ENCODE data around the gene HSPBP1. TPM values are rescaled to one million over a fixed set of nuclear protein-coding genes. Genes with fewer than 3 reads are reported as not detected.

HSPBP1 gene
- total RNA-seq, 1 experiment from 2014 or later, result 65.2 TPM

DNA sequence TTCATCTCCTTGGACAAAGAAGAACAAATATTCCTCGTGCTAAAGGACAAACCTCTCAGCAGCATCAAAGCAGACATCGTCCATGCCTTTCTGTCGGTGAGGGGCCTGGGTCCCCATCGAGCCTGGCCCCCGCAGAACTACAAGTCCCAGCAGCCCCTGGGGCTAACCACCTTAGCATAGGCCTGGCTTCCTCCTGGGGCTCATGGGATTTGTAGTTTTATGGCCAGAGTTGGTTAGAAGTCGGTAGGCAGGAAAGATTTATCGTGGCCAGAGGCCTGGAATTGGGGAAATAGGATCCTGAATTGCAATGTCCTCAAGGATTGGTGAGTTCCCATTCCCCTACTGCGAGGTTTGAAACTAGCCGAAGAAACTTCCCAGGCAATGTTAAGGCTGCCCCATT lies 25.6 kb upstream of the HSPBP1 start:
- no peaks in the 10 kb centered on the region for H3K9me3 Mint-ChIP-seq
- ATAC-seq (peak; percentile 62), DNase-seq (ENCODE audit: low spot score) (peak; percentile 75)
- H3K27me3 Mint-ChIP-seq (ENCODE audit: low read depth), result no peaks in the 10 kb centered on the region
- H3K36me3 Mint-ChIP-seq, result peaks cover 43% of the 10 kb centered on the region
- ChIA-PET POLR2A (interaction anchor here (1.6 kb wide), 1 partner anchor 43 kb away, joined by 7 read pairs; no protein-coding TSS in a partner anchor), CTCF (interaction anchor here (0.8 to 1.4 kb wide), 5 partner anchors 34 to 164 kb away, joined by 3 to 4 read pairs (median 3); partner anchors contain the start of genes KMT5C and TMEM238)
- H3K4me3 Mint-ChIP-seq, result no peak overlapping the region
- TF ChIP-seq, protein P1, sequence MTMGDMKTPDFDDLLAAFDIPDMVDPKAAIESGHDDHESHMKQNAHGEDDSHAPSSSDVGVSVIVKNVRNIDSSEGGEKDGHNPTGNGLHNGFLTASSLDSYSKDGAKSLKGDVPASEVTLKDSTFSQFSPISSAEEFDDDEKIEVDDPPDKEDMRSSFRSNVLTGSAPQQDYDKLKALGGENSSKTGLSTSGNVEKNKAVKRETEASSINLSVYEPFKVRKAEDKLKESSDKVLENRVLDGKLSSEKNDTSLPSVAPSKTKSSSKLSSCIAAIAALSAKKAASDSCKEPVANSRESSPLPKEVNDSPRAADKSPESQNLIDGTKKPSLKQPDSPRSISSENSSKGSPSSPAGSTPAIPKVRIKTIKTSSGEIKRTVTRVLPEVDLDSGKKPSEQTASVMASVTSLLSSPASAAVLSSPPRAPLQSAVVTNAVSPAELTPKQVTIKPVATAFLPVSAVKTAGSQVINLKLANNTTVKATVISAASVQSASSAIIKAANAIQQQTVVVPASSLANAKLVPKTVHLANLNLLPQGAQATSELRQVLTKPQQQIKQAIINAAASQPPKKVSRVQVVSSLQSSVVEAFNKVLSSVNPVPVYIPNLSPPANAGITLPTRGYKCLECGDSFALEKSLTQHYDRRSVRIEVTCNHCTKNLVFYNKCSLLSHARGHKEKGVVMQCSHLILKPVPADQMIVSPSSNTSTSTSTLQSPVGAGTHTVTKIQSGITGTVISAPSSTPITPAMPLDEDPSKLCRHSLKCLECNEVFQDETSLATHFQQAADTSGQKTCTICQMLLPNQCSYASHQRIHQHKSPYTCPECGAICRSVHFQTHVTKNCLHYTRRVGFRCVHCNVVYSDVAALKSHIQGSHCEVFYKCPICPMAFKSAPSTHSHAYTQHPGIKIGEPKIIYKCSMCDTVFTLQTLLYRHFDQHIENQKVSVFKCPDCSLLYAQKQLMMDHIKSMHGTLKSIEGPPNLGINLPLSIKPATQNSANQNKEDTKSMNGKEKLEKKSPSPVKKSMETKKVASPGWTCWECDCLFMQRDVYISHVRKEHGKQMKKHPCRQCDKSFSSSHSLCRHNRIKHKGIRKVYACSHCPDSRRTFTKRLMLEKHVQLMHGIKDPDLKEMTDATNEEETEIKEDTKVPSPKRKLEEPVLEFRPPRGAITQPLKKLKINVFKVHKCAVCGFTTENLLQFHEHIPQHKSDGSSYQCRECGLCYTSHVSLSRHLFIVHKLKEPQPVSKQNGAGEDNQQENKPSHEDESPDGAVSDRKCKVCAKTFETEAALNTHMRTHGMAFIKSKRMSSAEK (CRISPR knock-in tag; IDR thresholded peaks at IDR 0.05; ENCODE audit: borderline replicate concordance), result no peak
- TF ChIP-seq KAT7 (CRISPR knock-in tag; IDR thresholded peaks at IDR 0.05; ENCODE audit: borderline replicate concordance) (0 out of 2 replicates have a peak, but pooled peaks have one; percentile 50), HMGA2 (CRISPR knock-in tag; IDR thresholded peaks at IDR 0.05) (no peak)
- TF ChIP-seq, protein P2, sequence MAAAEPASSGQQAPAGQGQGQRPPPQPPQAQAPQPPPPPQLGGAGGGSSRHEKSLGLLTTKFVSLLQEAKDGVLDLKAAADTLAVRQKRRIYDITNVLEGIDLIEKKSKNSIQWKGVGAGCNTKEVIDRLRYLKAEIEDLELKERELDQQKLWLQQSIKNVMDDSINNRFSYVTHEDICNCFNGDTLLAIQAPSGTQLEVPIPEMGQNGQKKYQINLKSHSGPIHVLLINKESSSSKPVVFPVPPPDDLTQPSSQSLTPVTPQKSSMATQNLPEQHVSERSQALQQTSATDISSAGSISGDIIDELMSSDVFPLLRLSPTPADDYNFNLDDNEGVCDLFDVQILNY (CRISPR knock-in tag; IDR thresholded peaks at IDR 0.05), result no peak
- TF ChIP-seq, protein P3, sequence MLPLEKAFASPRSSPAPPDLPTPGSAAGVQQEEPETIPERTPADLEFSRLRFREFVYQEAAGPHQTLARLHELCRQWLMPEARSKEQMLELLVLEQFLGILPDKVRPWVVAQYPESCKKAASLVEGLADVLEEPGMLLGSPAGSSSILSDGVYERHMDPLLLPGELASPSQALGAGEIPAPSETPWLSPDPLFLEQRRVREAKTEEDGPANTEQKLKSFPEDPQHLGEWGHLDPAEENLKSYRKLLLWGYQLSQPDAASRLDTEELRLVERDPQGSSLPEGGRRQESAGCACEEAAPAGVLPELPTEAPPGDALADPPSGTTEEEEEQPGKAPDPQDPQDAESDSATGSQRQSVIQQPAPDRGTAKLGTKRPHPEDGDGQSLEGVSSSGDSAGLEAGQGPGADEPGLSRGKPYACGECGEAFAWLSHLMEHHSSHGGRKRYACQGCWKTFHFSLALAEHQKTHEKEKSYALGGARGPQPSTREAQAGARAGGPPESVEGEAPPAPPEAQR (CRISPR knock-in tag; IDR thresholded peaks at IDR 0.05), result no peak
- peaks cover 18% of the 10 kb centered on the region for H3K4me1 Mint-ChIP-seq
- peak overlapping the region; percentile 94 for H3K27ac Mint-ChIP-seq

DNA sequence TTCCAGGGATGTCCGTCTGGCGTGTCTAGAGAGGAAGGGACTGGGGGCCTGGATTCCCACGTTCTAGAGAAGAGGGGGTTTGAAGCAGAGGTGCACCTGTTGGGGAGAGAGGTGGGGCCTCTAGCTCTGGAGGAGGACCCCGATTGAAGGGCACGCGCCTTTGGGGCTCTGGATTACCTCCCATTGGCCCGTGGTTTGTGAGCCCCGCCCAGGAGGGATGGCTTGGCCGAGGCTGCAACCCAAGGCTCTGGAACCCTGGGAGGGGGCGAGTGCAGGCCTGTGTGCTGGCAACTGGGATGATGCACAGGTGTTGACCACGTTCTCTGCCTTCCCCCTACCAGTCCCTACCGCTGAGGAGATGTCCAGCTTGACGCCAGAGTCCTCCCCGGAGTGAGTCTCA lies 25.1 kb upstream of the HSPBP1 start:
- peaks cover 18% of the 10 kb centered on the region for H3K4me1 Mint-ChIP-seq
- DNase-seq (ENCODE audit: low spot score) (peak; percentile 71), ATAC-seq (peak; percentile 64)
- H3K27me3 Mint-ChIP-seq (ENCODE audit: low read depth), result no peaks in the 10 kb centered on the region
- no peak overlapping the region for H3K4me3 Mint-ChIP-seq
- ChIA-PET CTCF (interaction anchor here (1.4 kb wide), 1 partner anchor 34 kb away, joined by 3 read pairs; the partner anchor contains the start of gene KMT5C), POLR2A (interaction anchor here (0.6 kb wide), 1 partner anchor 841 kb away, joined by 6 read pairs; the partner anchor contains the start of gene LENG9)
- no peaks in the 10 kb centered on the region for H3K9me3 Mint-ChIP-seq
- H3K27ac Mint-ChIP-seq, result peak overlapping the region; percentile 65
- peaks cover 42% of the 10 kb centered on the region for H3K36me3 Mint-ChIP-seq
- TF ChIP-seq FOXK1 (CRISPR knock-in tag; IDR thresholded peaks at IDR 0.05), result 0 out of 2 replicates have a peak, but pooled peaks have one; percentile 18
- TF ChIP-seq JAZF1 (CRISPR knock-in tag; IDR thresholded peaks at IDR 0.05), result no peak

DNA sequence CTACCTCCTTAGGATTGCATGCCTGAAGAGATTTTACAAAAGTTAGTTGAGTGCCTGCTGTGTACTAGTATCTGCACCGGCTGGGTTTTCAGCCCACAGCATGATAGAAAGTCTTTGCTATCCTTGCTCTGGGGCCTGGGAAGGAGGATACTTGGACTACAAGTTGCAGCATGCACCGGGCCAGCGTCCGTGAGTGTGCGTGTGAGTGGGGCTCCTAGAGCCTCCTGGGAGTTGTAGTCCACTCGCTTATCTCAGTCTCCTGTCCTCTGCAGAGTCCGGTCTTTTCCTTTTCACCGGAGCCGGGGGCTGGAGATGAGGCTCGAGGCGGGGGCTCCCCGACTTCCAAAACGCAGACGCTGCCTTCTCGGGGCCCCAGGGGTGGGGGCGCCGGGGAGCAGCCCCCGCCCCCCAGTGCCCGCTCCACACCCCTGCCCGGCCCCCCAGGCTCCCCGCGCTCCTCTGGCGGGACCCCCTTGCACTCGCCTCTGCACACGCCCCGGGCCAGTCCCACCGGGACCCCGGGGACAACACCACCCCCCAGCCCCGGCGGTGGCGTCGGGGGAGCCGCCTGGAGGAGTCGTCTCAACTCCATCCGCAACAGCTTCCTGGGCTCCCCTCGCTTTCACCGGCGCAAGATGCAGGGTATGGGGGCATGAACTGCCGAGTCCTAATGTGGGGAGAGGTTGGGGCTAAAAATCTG lies 24.5 kb upstream of the HSPBP1 start:
- TF ChIP-seq NFATC4 (CRISPR knock-in tag; IDR thresholded peaks at IDR 0.05), result no peak
- TF ChIP-seq ETV6 (CRISPR knock-in tag; IDR thresholded peaks at IDR 0.05), result no peak
- Mint-ChIP-seq H3K36me3 (peaks cover 43% of the 10 kb centered on the region), H3K4me1 (peaks cover 18% of the 10 kb centered on the region), H3K4me3 (no peak overlapping the region), H3K27me3 (ENCODE audit: low read depth) (no peaks in the 10 kb centered on the region), H3K27ac (peak overlapping the region; percentile 65), H3K9me3 (no peaks in the 10 kb centered on the region)
- ATAC-seq (peak; percentile 66), DNase-seq (ENCODE audit: low spot score) (peak; percentile 81)
- ChIA-PET POLR2A (interaction anchor here (0.6 kb wide), 1 partner anchor 841 kb away, joined by 6 read pairs; the partner anchor contains the start of gene LENG9), CTCF (interaction anchor here (1.4 kb wide), 1 partner anchor 35 kb away, joined by 3 read pairs; the partner anchor contains the start of gene KMT5C)

DNA sequence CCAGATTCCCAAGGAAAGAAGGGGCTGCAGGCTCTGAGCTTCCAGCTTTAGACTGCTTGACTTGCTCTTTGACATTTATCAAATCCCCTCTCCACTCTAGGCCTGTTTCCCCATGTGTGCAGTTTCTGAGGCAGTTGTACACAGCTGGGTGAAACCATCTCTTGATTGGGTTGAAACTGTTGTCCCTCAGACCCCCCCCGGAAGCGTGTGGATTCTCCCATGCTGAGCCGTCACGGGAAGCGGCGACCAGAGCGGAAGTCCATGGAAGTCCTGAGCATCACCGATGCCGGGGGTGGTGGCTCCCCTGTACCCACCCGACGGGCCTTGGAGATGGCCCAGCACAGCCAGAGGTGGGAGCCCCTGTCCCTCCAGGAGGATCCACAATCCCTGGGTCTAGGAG lies 23.6 kb upstream of the HSPBP1 start:
- H3K4me1 Mint-ChIP-seq, result peaks cover 22% of the 10 kb centered on the region
- H3K27ac Mint-ChIP-seq, result no peak overlapping the region
- H3K27me3 Mint-ChIP-seq (ENCODE audit: low read depth), result no peaks in the 10 kb centered on the region
- H3K9me3 Mint-ChIP-seq, result no peaks in the 10 kb centered on the region
- DNase-seq (ENCODE audit: low spot score) (no peak), ATAC-seq (no peak)
- H3K4me3 Mint-ChIP-seq, result no peak overlapping the region
- POLR2A ChIA-PET, result no interaction called here
- CTCF ChIA-PET, result interaction anchor here (1.3 kb wide), 1 partner anchor 45 kb away, joined by 4 read pairs; no protein-coding TSS in a partner anchor
- H3K36me3 Mint-ChIP-seq, result peaks cover 39% of the 10 kb centered on the region
- TF ChIP-seq ESRRA (CRISPR knock-in tag; IDR thresholded peaks at IDR 0.05; ENCODE audit: borderline replicate concordance) (no peak), NFE2L1 (CRISPR knock-in tag; IDR thresholded peaks at IDR 0.05) (no peak), IRF2 (CRISPR knock-in tag; IDR thresholded peaks at IDR 0.05; ENCODE audit: borderline replicate concordance, low read depth) (no peak), FOXJ3 (CRISPR knock-in tag; IDR thresholded peaks at IDR 0.05; ENCODE audit: borderline replicate concordance) (no peak), ZNF671 (CRISPR knock-in tag; IDR thresholded peaks at IDR 0.05) (no peak), ZNF396 (CRISPR knock-in tag; IDR thresholded peaks at IDR 0.05; ENCODE audit: borderline replicate concordance) (no peak), ZNF219 (CRISPR knock-in tag; IDR thresholded peaks at IDR 0.05; ENCODE audit: borderline replicate concordance) (no peak)
- TF ChIP-seq, protein P4, sequence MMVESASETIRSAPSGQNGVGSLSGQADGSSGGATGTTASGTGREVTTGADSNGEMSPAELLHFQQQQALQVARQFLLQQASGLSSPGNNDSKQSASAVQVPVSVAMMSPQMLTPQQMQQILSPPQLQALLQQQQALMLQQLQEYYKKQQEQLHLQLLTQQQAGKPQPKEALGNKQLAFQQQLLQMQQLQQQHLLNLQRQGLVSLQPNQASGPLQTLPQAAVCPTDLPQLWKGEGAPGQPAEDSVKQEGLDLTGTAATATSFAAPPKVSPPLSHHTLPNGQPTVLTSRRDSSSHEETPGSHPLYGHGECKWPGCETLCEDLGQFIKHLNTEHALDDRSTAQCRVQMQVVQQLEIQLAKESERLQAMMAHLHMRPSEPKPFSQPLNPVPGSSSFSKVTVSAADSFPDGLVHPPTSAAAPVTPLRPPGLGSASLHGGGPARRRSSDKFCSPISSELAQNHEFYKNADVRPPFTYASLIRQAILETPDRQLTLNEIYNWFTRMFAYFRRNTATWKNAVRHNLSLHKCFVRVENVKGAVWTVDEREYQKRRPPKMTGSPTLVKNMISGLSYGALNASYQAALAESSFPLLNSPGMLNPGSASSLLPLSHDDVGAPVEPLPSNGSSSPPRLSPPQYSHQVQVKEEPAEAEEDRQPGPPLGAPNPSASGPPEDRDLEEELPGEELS (CRISPR knock-in tag; IDR thresholded peaks at IDR 0.05), result no peak
